ENCODE measurements around the gene TSPAN13. TPM values are rescaled to one million over a fixed set of nuclear protein-coding genes. Genes with fewer than 3 reads are reported as not detected.

The TSPAN13 gene
- total RNA-seq, 6 experiments from 2014 or later, result 19.5 to 60.9 (median 23.4) TPM

- Mint-ChIP-seq H3K4me1 (ENCODE audit: low read depth) (peaks cover 16% of the 10 kb centered on the region), H3K27me3 (ENCODE audit: insufficient read depth) (no peaks in the 10 kb centered on the region)
These were observed 29.2 kb upstream of the TSPAN13 start for GRCh38 chr7:16724344-16724743.

GRCh38 chr7:16726189-16726588, 27.4 kb upstream of the TSPAN13 start:
- Mint-ChIP-seq H3K27me3 (ENCODE audit: insufficient read depth) (no peaks in the 10 kb centered on the region), H3K4me3 (no peak overlapping the region), H3K36me3 (ENCODE audit: low read depth) (no peaks in the 10 kb centered on the region), H3K27ac (no peak overlapping the region), H3K4me1 (ENCODE audit: low read depth) (peaks cover 8% of the 10 kb centered on the region), H3K9me3 (no peaks in the 10 kb centered on the region)
- no peak for DNase-seq
- TF ChIP-seq, protein P1, sequence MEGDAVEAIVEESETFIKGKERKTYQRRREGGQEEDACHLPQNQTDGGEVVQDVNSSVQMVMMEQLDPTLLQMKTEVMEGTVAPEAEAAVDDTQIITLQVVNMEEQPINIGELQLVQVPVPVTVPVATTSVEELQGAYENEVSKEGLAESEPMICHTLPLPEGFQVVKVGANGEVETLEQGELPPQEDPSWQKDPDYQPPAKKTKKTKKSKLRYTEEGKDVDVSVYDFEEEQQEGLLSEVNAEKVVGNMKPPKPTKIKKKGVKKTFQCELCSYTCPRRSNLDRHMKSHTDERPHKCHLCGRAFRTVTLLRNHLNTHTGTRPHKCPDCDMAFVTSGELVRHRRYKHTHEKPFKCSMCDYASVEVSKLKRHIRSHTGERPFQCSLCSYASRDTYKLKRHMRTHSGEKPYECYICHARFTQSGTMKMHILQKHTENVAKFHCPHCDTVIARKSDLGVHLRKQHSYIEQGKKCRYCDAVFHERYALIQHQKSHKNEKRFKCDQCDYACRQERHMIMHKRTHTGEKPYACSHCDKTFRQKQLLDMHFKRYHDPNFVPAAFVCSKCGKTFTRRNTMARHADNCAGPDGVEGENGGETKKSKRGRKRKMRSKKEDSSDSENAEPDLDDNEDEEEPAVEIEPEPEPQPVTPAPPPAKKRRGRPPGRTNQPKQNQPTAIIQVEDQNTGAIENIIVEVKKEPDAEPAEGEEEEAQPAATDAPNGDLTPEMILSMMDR (IDR thresholded peaks at IDR 0.05), result no peak

More at GRCh38 chr7:16724344-16724743, 29.2 kb upstream of the TSPAN13 start:
- no peak for DNase-seq
- Mint-ChIP-seq H3K9me3 (no peaks in the 10 kb centered on the region), H3K4me3 (no peak overlapping the region), H3K27ac (no peak overlapping the region), H3K36me3 (ENCODE audit: low read depth) (no peaks in the 10 kb centered on the region)
- TF ChIP-seq, protein P1 (IDR thresholded peaks at IDR 0.05), result no peak

DNA sequence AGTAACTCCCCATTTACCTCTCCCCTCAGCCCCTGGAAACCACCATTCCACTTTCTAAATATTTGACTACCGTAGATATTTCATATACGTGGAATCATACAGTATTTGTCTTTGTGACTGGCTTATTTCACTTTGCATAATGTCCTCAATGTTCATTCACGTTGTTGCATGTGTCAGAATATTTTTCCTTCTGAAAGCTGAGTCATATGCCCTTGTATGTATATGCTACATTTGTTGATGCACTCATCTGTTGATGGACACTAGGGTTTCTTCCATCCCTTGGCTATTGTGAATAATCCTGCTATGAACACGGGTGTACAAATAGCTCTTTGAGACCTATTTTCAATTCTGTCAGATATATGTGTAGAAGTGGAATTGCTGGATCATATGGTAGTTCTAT, 25.8 kb upstream of the TSPAN13 start:
- no peak for DNase-seq
- TF ChIP-seq, protein P1 (IDR thresholded peaks at IDR 0.05), result no peak
- Mint-ChIP-seq H3K4me1 (ENCODE audit: low read depth) (peaks cover 7% of the 10 kb centered on the region), H3K36me3 (ENCODE audit: low read depth) (no peaks in the 10 kb centered on the region), H3K27me3 (ENCODE audit: insufficient read depth) (peaks cover 1% of the 10 kb centered on the region; the same call in 1 of the 2 replicates), H3K9me3 (no peaks in the 10 kb centered on the region), H3K27ac (no peak overlapping the region), H3K4me3 (no peak overlapping the region)

DNA sequence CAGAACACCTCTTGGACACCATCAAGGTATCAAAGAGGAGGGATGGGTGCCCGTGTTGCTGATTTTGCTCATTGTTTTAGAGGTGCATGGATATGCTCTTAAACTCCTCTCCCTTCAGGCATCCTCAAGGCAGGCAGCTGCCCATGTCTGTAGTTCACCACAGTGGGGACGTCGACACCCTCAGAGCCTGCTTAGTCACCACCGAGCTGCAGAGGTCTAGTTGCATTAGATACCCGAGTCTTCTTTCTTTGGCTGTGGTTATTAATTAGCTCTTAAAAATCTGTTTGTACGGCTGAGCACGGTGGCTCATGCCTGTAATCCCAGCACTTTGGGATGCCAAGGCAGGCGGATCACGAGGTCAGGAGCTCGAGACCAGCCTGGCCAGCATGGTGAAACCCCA, 24.7 kb upstream of the TSPAN13 start:
- H3K36me3 Mint-ChIP-seq (ENCODE audit: low read depth), result no peaks in the 10 kb centered on the region
- DNase-seq, result no peak
- no peak overlapping the region for H3K4me3 Mint-ChIP-seq
- no peak overlapping the region for H3K27ac Mint-ChIP-seq
- H3K9me3 Mint-ChIP-seq, result no peaks in the 10 kb centered on the region
- H3K4me1 Mint-ChIP-seq (ENCODE audit: low read depth), result no peaks in the 10 kb centered on the region
- H3K27me3 Mint-ChIP-seq (ENCODE audit: insufficient read depth), result peaks cover 1% of the 10 kb centered on the region; the same call in 1 of the 2 replicates
- TF ChIP-seq, protein P1 (IDR thresholded peaks at IDR 0.05), result no peak

- Mint-ChIP-seq H3K27me3 (ENCODE audit: insufficient read depth) (peaks cover 1% of the 10 kb centered on the region; the same call in 1 of the 2 replicates), H3K27ac (no peak overlapping the region), H3K9me3 (no peaks in the 10 kb centered on the region), H3K4me1 (ENCODE audit: low read depth) (no peaks in the 10 kb centered on the region), H3K4me3 (no peak overlapping the region), H3K36me3 (ENCODE audit: low read depth) (no peaks in the 10 kb centered on the region)
- DNase-seq, result no peak
- TF ChIP-seq, protein P1 (IDR thresholded peaks at IDR 0.05), result no peak
These were observed 24.0 kb upstream of the TSPAN13 start for GRCh38 chr7:16729541-16729940.

DNA sequence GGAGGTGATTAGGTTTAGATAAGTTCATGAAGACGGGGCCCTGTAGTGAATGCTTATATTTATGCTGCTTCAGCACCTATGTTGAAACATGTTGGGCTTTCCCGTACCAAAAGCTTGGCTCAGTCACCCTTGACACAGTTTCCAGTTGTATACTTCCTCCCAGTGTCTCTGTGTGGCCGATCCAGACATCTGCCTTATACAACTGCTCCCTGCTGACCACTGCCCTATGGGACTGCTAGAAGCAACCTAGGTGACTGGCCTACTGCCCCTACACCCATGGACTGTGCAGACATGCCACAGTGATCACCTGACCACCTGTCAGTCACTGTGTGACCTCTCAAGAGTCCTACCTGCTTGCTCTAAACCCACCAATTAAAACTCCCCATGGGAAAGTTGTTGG, 22.6 kb upstream of the TSPAN13 start:
- H3K4me1 Mint-ChIP-seq (ENCODE audit: low read depth), result peaks cover 9% of the 10 kb centered on the region; the same call in 1 of the 2 replicates
- TF ChIP-seq, protein P1 (IDR thresholded peaks at IDR 0.05), result no peak
- no peak overlapping the region for H3K4me3 Mint-ChIP-seq
- no peaks in the 10 kb centered on the region for H3K36me3 Mint-ChIP-seq (ENCODE audit: low read depth)
- H3K9me3 Mint-ChIP-seq, result no peaks in the 10 kb centered on the region
- DNase-seq, result no peak
- H3K27me3 Mint-ChIP-seq (ENCODE audit: insufficient read depth), result peaks cover 1% of the 10 kb centered on the region; the same call in 1 of the 2 replicates
- H3K27ac Mint-ChIP-seq, result no peak overlapping the region

Data from HFFc6 (cell line).